HepG2 (cell line): ENCODE measurements around the gene MTHFSD. TPM values are rescaled to one million over a fixed set of nuclear protein-coding genes. Genes with fewer than 3 reads are reported as not detected.

Experiments
- ATAC-seq: fragments of 200-7000 bp; cut with Tn5 transposase; 3 replicates; pipeline ENCODE4 v1.9.1; 2020; ENCODE audit warnings: mild to moderate bottlenecking, moderate library complexity
- BruUV-seq: library from RNA; stranded (reverse); fragments of 400-500 nt; replicated peaks from 2 replicates; lab custom pipeline; 2021; lab: Mats Ljungman, UMichigan
- CTCF ChIA-PET: fragments of 300-600 bp; formaldehyde crosslinking; extraction: SDS; loops from one replicate; lab custom pipeline; 2021; ENCODE audit warnings: low total read pairs, inconsistent platforms, low intra/inter-chr PET ratio; lab: Yijun Ruan, JAX
- POLR2A ChIA-PET: fragments of 350-600 bp; sonication (Branson Sonifier 250); formaldehyde crosslinking; loops from one replicate; lab custom pipeline; 2020; ENCODE audit warnings: antibody characterized with exemption, inconsistent platforms; lab: Yijun Ruan, JAX
- DNase-seq: peaks from one replicate; pipeline ENCODE4 v3.0.0-alpha.2; 2015; ENCODE audit warnings: low spot score
- FAIRE-seq: peaks from 3 replicates; lab custom pipeline; 2011; peaks lifted over from hg19 to GRCh38; lab: Jason Lieb, UNC
- H2AFZ ChIP-seq: one replicate; pipeline ENCODE4 v1.6.1; 2011; ENCODE audit warnings: low read length, inconsistent platforms
- H3K27ac ChIP-seq: fragments of 300-600 bp; 3 replicates; pipeline ENCODE4 v1.8.0; 2011; ENCODE audit warnings: mixed run types, mild to moderate bottlenecking, mixed read lengths, low read length, inconsistent platforms; ENCODE audit not compliant: insufficient read depth; ENCODE audit errors: extremely low read length
- H3K27me3 ChIP-seq, 2 experiments: fragments of 200-600 bp in 1 of 2; 2 replicates in 1 of 2; 3 replicates in 1 of 2; pipeline versions ENCODE4 v1.6.0 to v1.8.0; 2011; ENCODE audit warnings: low read length in 2 of 2, mild to moderate bottlenecking in 2 of 2, moderate library complexity in 2 of 2, inconsistent platforms in 1 of 2; ENCODE audit not compliant: insufficient read depth in 2 of 2, control insufficient read depth in 1 of 2
- H3K36me3 ChIP-seq, 2 experiments: fragments of 200-600 bp in 1 of 2; replicated peaks in 1 of 2; 2 replicates in 1 of 2; 3 replicates in 1 of 2; pipeline versions ENCODE4 v1.5.1 to v1.8.0; 2011; ENCODE audit warnings: low read length in 2 of 2, inconsistent platforms in 1 of 2; ENCODE audit not compliant: insufficient read depth in 2 of 2, control insufficient read depth in 1 of 2
- H3K4me1 ChIP-seq: 2 replicates; pipeline ENCODE4 v1.5.1; 2012; ENCODE audit warnings: low read length, inconsistent platforms; ENCODE audit not compliant: insufficient read depth
- H3K4me2 ChIP-seq: 2 replicates; pipeline ENCODE4 v1.6.0; 2011; ENCODE audit warnings: low read depth, low read length, inconsistent platforms
- H3K4me3 ChIP-seq, 3 experiments: fragments of 200-600 bp in 1 of 3; sonication (generic), shearing (Covaris generic) in 1 of 3; replicated peaks in 1 of 3; 2 replicates each; pipeline ENCODE4 v1.5.1; 2011 to 2016; ENCODE audit warnings: low read length in 3 of 3, inconsistent platforms in 2 of 3, low read depth in 2 of 3, mild to moderate bottlenecking in 2 of 3, control low read depth in 1 of 3, mixed read lengths in 1 of 3; ENCODE audit not compliant: insufficient read depth in 1 of 3
- H3K79me2 ChIP-seq: one replicate; pipeline ENCODE4 v1.6.1; 2011; ENCODE audit warnings: low read length, inconsistent platforms; ENCODE audit not compliant: insufficient read depth
- H3K9ac ChIP-seq: 2 replicates; pipeline ENCODE4 v1.6.0; 2011; ENCODE audit warnings: mild to moderate bottlenecking, low read depth, low read length, inconsistent platforms; ENCODE audit not compliant: insufficient read depth
- H3K9me3 ChIP-seq: 2 replicates; pipeline ENCODE4 v1.5.1; 2012; ENCODE audit warnings: mild to moderate bottlenecking, low read length
- H4K20me1 ChIP-seq: 2 replicates; pipeline ENCODE4 v1.6.0; 2011; ENCODE audit warnings: inconsistent platforms, mild to moderate bottlenecking, low read length, moderate library complexity; ENCODE audit not compliant: insufficient read depth
- AGO2 ChIP-seq: fragments of 200-400 bp; formaldehyde crosslinking; optimal IDR thresholded peaks from 2 replicates; pipeline ENCODE3; 2017; ENCODE audit warnings: mild to moderate bottlenecking, low read depth, low read length, moderate library complexity
- CCAR2 ChIP-seq: fragments of 200-400 bp; formaldehyde crosslinking; optimal IDR thresholded peaks from 2 replicates; pipeline ENCODE3; 2018; ENCODE audit warnings: low read depth, mild to moderate bottlenecking, low read length, moderate library complexity
- ZBTB8A ChIP-seq: sonication (generic); formaldehyde crosslinking; IDR thresholded peaks from 2 replicates; pipeline ENCODE4 v1.4.0; 2020; ENCODE audit warnings: mild to moderate bottlenecking, low read depth, missing genetic modification reagents, borderline replicate concordance
- ZNF256 ChIP-seq: sonication (generic); formaldehyde crosslinking; conservative IDR thresholded peaks from 2 replicates; pipeline ENCODE4 v1.4.0; 2020; ENCODE audit warnings: missing genetic modification reagents
- ZNF660 ChIP-seq: sonication (generic); formaldehyde crosslinking; IDR thresholded peaks from 2 replicates; pipeline ENCODE4 v1.5.1; 2020; ENCODE audit warnings: mild to moderate bottlenecking, low read depth, missing genetic modification reagents, borderline replicate concordance
- WGBS: methylation state at CpG from one replicate; pipeline ENCODE4 v1.1.6; 2017; ENCODE audit warnings: low lambda C conversion rate; 5-methylcytosine and 5-hydroxymethylcytosine counted together
- in situ Hi-C: cut with HindIII; loops from 2 replicates; pipeline ENCODE4 v1.10.0; 2017; ENCODE audit warnings: low pct_unique_long_range_greater_than_20kb; ENCODE audit not compliant: extremely low pct_ligation_motif_present
- intact Hi-C: fragments of 100-400 bp; cut with micrococcal nuclease; formaldehyde crosslinking; loops from one replicate; pipeline ENCODE4 v1.10.0; 2022; ENCODE audit not compliant: unreplicated experiment
- polyA plus RNA-seq, 8 experiments: library from polyadenylated mRNA; depleted of rRNA in 3 of 8; stranded (reverse) in 7 of 8; unstranded in 1 of 8; fragments of >200 nt; fragmentation: Illumina TruSeq in 4 of 8; extraction: Trizol in 4 of 8; gene quantifications; 2 replicates each; pipeline versions ENCODE4 v1.2.1 to v1.2.3, GENCODE V29; 2011 to 2016; ENCODE audit warnings: low read depth in 4 of 8, missing spikeins in 1 of 8, mixed read lengths in 1 of 8; ENCODE audit not compliant: insufficient read depth in 1 of 8
- total RNA-seq, 5 experiments: library from RNA; depleted of rRNA; stranded (reverse); fragments of >200 nt; fragmentation: Illumina TruSeq; extraction: Trizol; gene quantifications; 2 replicates each; pipeline ENCODE4 v1.2.3, GENCODE V29; 2016; ENCODE audit warnings: low read depth in 1 of 5

MTHFSD gene
- total and polyA plus RNA-seq, 2 of the 13 experiments (the other 11 are each of a cell fraction or from before 2014, with no cell fraction given), result 14.2 to 16.3 TPM

- intact Hi-C loops, result no loop called here
Measured at GRCh38 chr16:86529160-86529559, 25.9 kb downstream of the MTHFSD start.

GRCh38 chr16:86528061-86528929, 26.7 kb downstream of the MTHFSD start:
- peak; percentile 21; the same call in 2 of the 3 replicates for ATAC-seq
- Histone ChIP-seq H3K27ac (no peak overlapping the region), H3K4me1 (no peaks in the 10 kb centered on the region), H3K79me2 (no peaks in the 10 kb centered on the region), H3K4me3 (no peak overlapping the region), H3K9me3 (no peaks in the 10 kb centered on the region), H3K27me3 (peaks cover 0 to 9% of the 10 kb centered on the region in 2 experiments; a peak in 3 of 5 replicates), H2AFZ (no peak overlapping the region), H3K4me2 (no peak overlapping the region), H3K9ac (no peak overlapping the region), H4K20me1 (no peaks in the 10 kb centered on the region), H3K36me3 (no peaks in the 10 kb centered on the region)
- intact Hi-C loops (no loop called here), in situ Hi-C loops (no loop called here)
- 83% methylated on average over 30 of the region's 38 CpGs for WGBS
- BruUV-seq, result no TSS peak
- CTCF ChIA-PET, result no interaction called here
- FAIRE-seq, result no peak
- POLR2A ChIA-PET, result no interaction called here
- no peak for DNase-seq
- TF ChIP-seq ZNF660 (no peak), AGO2 (peak; percentile 80)

More at GRCh38 chr16:86529160-86529559, 25.9 kb downstream of the MTHFSD start:
- Histone ChIP-seq H3K4me2 (no peak overlapping the region), H3K4me3 (no peak overlapping the region), H4K20me1 (no peaks in the 10 kb centered on the region), H3K9me3 (no peaks in the 10 kb centered on the region), H3K27ac (no peak overlapping the region), H3K27me3 (peaks cover 0 to 2% of the 10 kb centered on the region in 2 experiments; a peak in 2 of 5 replicates), H3K9ac (no peak overlapping the region), H3K36me3 (no peaks in the 10 kb centered on the region), H3K4me1 (no peaks in the 10 kb centered on the region), H3K79me2 (no peaks in the 10 kb centered on the region), H2AFZ (no peak overlapping the region)
- BruUV-seq, result no TSS peak
- DNase-seq (no peak), FAIRE-seq (no peak), ATAC-seq (no peak)
- ChIA-PET CTCF (no interaction called here), POLR2A (no interaction called here)
- TF ChIP-seq ZNF256 (CRISPR knock-in tag), result no peak
- TF ChIP-seq CCAR2, result no peak
- TF ChIP-seq ZBTB8A (CRISPR knock-in tag), result no peak
- in situ Hi-C loops, result no loop called here
- WGBS, result 96% methylated on average over 8 of the region's 8 CpGs
